ENCODE data around the gene ZBTB22. TPM values are rescaled to one million over a fixed set of nuclear protein-coding genes. Genes with fewer than 3 reads are reported as not detected.

ZBTB22 gene
- total RNA-seq, 3 donors from 2014 or later: 12.6 to 27.2 (median 18.7) TPM

GRCh38 chr6:33339193-33339592, 21.6 kb upstream of the ZBTB22 start:
- H3K9me3 ChIP-seq: no peaks in the 10 kb centered on the region
- no peak for DNase-seq (ENCODE audit: low spot score in 2 of 2)
- no peaks in the 10 kb centered on the region for H3K27me3 ChIP-seq
- no peaks in the 10 kb centered on the region for H3K36me3 ChIP-seq
- no peak overlapping the region for H3K4me3 ChIP-seq
- intact Hi-C loops (cut with DNase I; ENCODE audit: low total_unique reads): no loop called here
- H3K4me1 ChIP-seq: no peaks in the 10 kb centered on the region
- H3K27ac ChIP-seq: no peak overlapping the region
- TF ChIP-seq, protein P1, sequence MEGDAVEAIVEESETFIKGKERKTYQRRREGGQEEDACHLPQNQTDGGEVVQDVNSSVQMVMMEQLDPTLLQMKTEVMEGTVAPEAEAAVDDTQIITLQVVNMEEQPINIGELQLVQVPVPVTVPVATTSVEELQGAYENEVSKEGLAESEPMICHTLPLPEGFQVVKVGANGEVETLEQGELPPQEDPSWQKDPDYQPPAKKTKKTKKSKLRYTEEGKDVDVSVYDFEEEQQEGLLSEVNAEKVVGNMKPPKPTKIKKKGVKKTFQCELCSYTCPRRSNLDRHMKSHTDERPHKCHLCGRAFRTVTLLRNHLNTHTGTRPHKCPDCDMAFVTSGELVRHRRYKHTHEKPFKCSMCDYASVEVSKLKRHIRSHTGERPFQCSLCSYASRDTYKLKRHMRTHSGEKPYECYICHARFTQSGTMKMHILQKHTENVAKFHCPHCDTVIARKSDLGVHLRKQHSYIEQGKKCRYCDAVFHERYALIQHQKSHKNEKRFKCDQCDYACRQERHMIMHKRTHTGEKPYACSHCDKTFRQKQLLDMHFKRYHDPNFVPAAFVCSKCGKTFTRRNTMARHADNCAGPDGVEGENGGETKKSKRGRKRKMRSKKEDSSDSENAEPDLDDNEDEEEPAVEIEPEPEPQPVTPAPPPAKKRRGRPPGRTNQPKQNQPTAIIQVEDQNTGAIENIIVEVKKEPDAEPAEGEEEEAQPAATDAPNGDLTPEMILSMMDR (IDR thresholded peaks at IDR 0.05): no peak
- no peak for TF ChIP-seq POLR2AphosphoS5 (IDR thresholded peaks at IDR 0.05)
- no peak for TF ChIP-seq POLR2A (IDR thresholded peaks at IDR 0.05)

GRCh38 chr6:33336495-33336894, 19.0 kb upstream of the ZBTB22 start:
- no peaks in the 10 kb centered on the region for H3K4me1 ChIP-seq
- TF ChIP-seq POLR2A (IDR thresholded peaks at IDR 0.05) (no peak), POLR2AphosphoS5 (IDR thresholded peaks at IDR 0.05) (no peak)
- TF ChIP-seq, protein P1 (IDR thresholded peaks at IDR 0.05): no peak
- H3K27ac ChIP-seq: no peak overlapping the region
- H3K27me3 ChIP-seq: no peaks in the 10 kb centered on the region
- H3K4me3 ChIP-seq: no peak overlapping the region
- H3K36me3 ChIP-seq: no peaks in the 10 kb centered on the region
- DNase-seq (ENCODE audit: low spot score in 2 of 2): no peak
- intact Hi-C loops (cut with DNase I; ENCODE audit: low total_unique reads): no loop called here
- no peaks in the 10 kb centered on the region for H3K9me3 ChIP-seq

GRCh38 chr6:33335916-33336315, 18.4 kb upstream of the ZBTB22 start:
- TF ChIP-seq POLR2AphosphoS5 (IDR thresholded peaks at IDR 0.05): no peak
- TF ChIP-seq POLR2A (IDR thresholded peaks at IDR 0.05): no peak
- TF ChIP-seq, protein P1 (IDR thresholded peaks at IDR 0.05): no peak
- intact Hi-C loops (cut with DNase I; ENCODE audit: low total_unique reads): no loop called here
- Histone ChIP-seq H3K9me3 (no peaks in the 10 kb centered on the region), H3K36me3 (no peaks in the 10 kb centered on the region), H3K27ac (no peak overlapping the region), H3K4me1 (no peaks in the 10 kb centered on the region), H3K27me3 (no peaks in the 10 kb centered on the region), H3K4me3 (no peak overlapping the region)
- no peak for DNase-seq (ENCODE audit: low spot score in 2 of 2)

DNA sequence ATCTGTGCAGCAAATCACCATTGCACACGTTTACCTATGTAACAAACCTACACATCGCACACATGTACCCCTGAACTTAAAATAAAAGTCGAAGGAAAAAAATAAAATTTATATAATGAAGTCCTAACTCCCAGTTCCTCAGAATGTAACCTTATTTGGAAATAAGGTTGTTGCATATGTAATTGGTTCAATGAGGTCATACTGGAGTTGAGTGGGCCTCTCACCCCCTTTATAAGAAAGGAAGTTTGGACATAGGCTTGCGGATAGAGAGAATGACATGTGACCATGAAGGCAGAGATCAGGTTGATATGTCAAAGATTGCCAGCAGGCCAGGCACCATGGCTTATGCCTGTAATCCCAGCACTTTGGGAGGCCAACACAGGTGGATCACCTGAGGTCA, 16.1 kb upstream of the ZBTB22 start:
- H3K9me3 ChIP-seq: no peaks in the 10 kb centered on the region
- no peak overlapping the region for H3K27ac ChIP-seq
- no peak for TF ChIP-seq POLR2AphosphoS5 (IDR thresholded peaks at IDR 0.05)
- TF ChIP-seq, protein P1 (IDR thresholded peaks at IDR 0.05): no peak
- no peak for TF ChIP-seq POLR2A (IDR thresholded peaks at IDR 0.05)
- intact Hi-C loops (cut with DNase I; ENCODE audit: low total_unique reads): no loop called here
- H3K4me1 ChIP-seq: no peaks in the 10 kb centered on the region
- H3K27me3 ChIP-seq: no peaks in the 10 kb centered on the region
- H3K4me3 ChIP-seq: no peak overlapping the region
- no peak for DNase-seq (ENCODE audit: low spot score in 2 of 2)
- H3K36me3 ChIP-seq: no peaks in the 10 kb centered on the region

- intact Hi-C loops (cut with DNase I; ENCODE audit: low total_unique reads): no loop called here
- Histone ChIP-seq H3K4me1 (no peaks in the 10 kb centered on the region), H3K36me3 (no peaks in the 10 kb centered on the region), H3K4me3 (no peak overlapping the region), H3K27me3 (no peaks in the 10 kb centered on the region), H3K27ac (no peak overlapping the region), H3K9me3 (no peaks in the 10 kb centered on the region)
- DNase-seq (ENCODE audit: low spot score in 2 of 2): no peak
- TF ChIP-seq POLR2AphosphoS5 (IDR thresholded peaks at IDR 0.05): no peak
Measured at GRCh38 chr6:33330736-33331135, 13.2 kb upstream of the ZBTB22 start.

- H3K4me1 ChIP-seq: peaks cover 0 to under 1% of the 10 kb centered on the region in 2 donors
- DNase-seq (ENCODE audit: low spot score in 2 of 2): no peak
Measured at GRCh38 chr6:33329058-33329457, 11.5 kb upstream of the ZBTB22 start.

More at GRCh38 chr6:33329058-33329457, 11.5 kb upstream of the ZBTB22 start:
- H3K9me3 ChIP-seq: no peaks in the 10 kb centered on the region
- H3K27ac ChIP-seq: no peak overlapping the region
- H3K4me3 ChIP-seq: no peak overlapping the region
- TF ChIP-seq, protein P1 (IDR thresholded peaks at IDR 0.05): no peak
- no peak for TF ChIP-seq POLR2AphosphoS5 (IDR thresholded peaks at IDR 0.05)
- no peak for TF ChIP-seq POLR2A (IDR thresholded peaks at IDR 0.05)
- no peaks in the 10 kb centered on the region for H3K27me3 ChIP-seq
- intact Hi-C loops (cut with DNase I; ENCODE audit: low total_unique reads): no loop called here
- no peaks in the 10 kb centered on the region for H3K36me3 ChIP-seq

Data from breast epithelium (tissue), 4 donors.